ENCODE measurements around the gene TMEM100. TPM values are rescaled to one million over a fixed set of nuclear protein-coding genes. Genes with fewer than 3 reads are reported as not detected.

The TMEM100 gene
- total and polyA plus RNA-seq, 2 donors (not counting 3 experiments of a cell fraction or from before 2014, with no cell fraction given): not detected

DNA sequence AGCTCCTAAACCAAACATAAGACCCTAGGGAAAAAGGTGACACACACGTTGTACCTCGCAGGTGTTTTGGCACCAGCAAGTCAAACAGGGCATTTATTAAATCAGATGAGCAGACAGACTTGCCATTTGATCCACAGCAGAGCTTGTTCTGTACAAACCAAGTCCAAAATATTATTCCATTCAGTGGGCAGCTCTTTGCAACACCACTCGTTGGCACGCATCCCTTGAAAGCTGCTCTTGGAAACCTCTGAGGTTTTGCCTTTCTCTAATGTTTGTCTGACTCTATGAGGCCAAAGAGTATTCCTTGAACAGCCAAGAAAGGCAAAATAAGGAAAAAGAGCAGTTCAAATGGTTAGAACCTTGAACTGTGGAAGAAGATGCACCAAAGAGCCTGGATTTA is 12.7 kb downstream of the TMEM100 start:
- Histone ChIP-seq H3K4me2 (ENCODE audit: insufficient read depth, low read length) (no peak overlapping the region), H3K4me1 (ENCODE audit: control insufficient read depth, extremely low read depth, insufficient read depth, low read length) (no peaks in the 10 kb centered on the region), H3K27me3 (ENCODE audit: control insufficient read depth in 2 of 2, insufficient read depth in 2 of 2, low read length in 2 of 2) (no peaks in the 10 kb centered on the region), H3K36me3 (ENCODE audit: control insufficient read depth in 2 of 2, extremely low read depth in 1 of 2, insufficient read depth in 2 of 2, low read length in 2 of 2) (no peaks in the 10 kb centered on the region), H3K4me3 (replicated peaks in 1 of 3; ENCODE audit: insufficient read depth in 1 of 3, low read depth in 1 of 3, low read length in 3 of 3) (no peak overlapping the region), H3K9me1 (replicated peaks; ENCODE audit: control insufficient read depth, extremely low read depth, insufficient read depth, low read length) (no peaks in the 10 kb centered on the region), H3K79me2 (ENCODE audit: control insufficient read depth, insufficient read depth, low read length) (no peaks in the 10 kb centered on the region), H4K20me1 (replicated peaks; ENCODE audit: control insufficient read depth, extremely low read depth, insufficient read depth, low read length) (no peaks in the 10 kb centered on the region), H3K9ac (replicated peaks; ENCODE audit: extremely low read depth, insufficient read depth, low read length) (no peak overlapping the region), H3K9me3 (replicated peaks; ENCODE audit: control insufficient read depth, insufficient read depth, low read length) (no peaks in the 10 kb centered on the region), H3K27ac (ENCODE audit: insufficient read depth, low read depth, low read length) (no peak overlapping the region), H2AFZ (ENCODE audit: low read depth, low read length) (no peak overlapping the region)
- FAIRE-seq: no peak
- CTCF ChIA-PET: interaction anchor here (0.7 to 1.0 kb wide), 2 partner anchors 8 to 60 kb away, joined by 3 to 4 read pairs; no protein-coding TSS in a partner anchor
- TF ChIP-seq MAX (IDR thresholded peaks at IDR 0.05; ENCODE audit: insufficient read depth, insufficient read length): no peak
- TF ChIP-seq POLR2AphosphoS5 (IDR thresholded peaks at IDR 0.05; ENCODE audit: insufficient read depth, low read depth, low read length): no peak
- no peak for TF ChIP-seq MYC (IDR thresholded peaks at IDR 0.05; ENCODE audit: low read depth, low read length)
- TF ChIP-seq FOS (IDR thresholded peaks at IDR 0.05; ENCODE audit: borderline replicate concordance, insufficient read depth, low read length): no peak
- TF ChIP-seq EZH2 (IDR thresholded peaks at IDR 0.05; ENCODE audit: borderline replicate concordance, low read depth, low read length, severe bottlenecking): no peak
- dilution Hi-C loops (cut with MboI; ENCODE audit: extremely low pct_ligation_motif_present, low sequenced_read_pairs): no loop called here
- no peak for DNase-seq (ENCODE audit: low read depth, low spot score)
- BruUV-seq (replicated peaks): no TSS peak
- POLR2A ChIA-PET: no interaction called here
- intact Hi-C loops (cut with micrococcal nuclease): no loop called here

DNA sequence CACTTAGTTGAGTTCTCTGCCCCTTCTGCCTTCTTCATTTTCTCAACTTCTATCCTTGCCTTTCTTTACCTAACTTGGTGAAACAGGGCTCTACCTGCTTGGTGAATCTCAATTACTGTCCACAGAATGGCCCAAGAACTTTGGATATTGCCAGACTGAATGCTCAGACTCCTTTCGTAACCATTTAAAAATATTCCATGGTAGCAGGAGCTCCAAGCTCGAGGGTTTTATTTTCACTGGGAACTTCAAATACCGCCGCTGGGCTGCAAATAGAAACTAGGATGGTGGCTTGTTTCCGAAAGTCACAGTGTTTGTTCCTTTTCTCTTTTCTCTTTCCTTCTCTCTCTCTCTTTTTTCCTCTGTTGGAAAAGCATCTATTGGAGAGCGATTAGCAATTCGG is 13.2 kb downstream of the TMEM100 start:
- Histone ChIP-seq H3K4me3 (replicated peaks in 1 of 3; ENCODE audit: insufficient read depth in 1 of 3, low read depth in 1 of 3, low read length in 3 of 3) (no peak overlapping the region), H3K9ac (replicated peaks; ENCODE audit: extremely low read depth, insufficient read depth, low read length) (no peak overlapping the region), H3K27me3 (ENCODE audit: control insufficient read depth in 2 of 2, insufficient read depth in 2 of 2, low read length in 2 of 2) (no peaks in the 10 kb centered on the region), H3K27ac (ENCODE audit: insufficient read depth, low read depth, low read length) (no peak overlapping the region), H3K4me2 (ENCODE audit: insufficient read depth, low read length) (no peak overlapping the region), H2AFZ (ENCODE audit: low read depth, low read length) (no peak overlapping the region), H3K9me1 (replicated peaks; ENCODE audit: control insufficient read depth, extremely low read depth, insufficient read depth, low read length) (no peaks in the 10 kb centered on the region), H3K9me3 (replicated peaks; ENCODE audit: control insufficient read depth, insufficient read depth, low read length) (no peaks in the 10 kb centered on the region), H3K79me2 (ENCODE audit: control insufficient read depth, insufficient read depth, low read length) (no peaks in the 10 kb centered on the region), H4K20me1 (replicated peaks; ENCODE audit: control insufficient read depth, extremely low read depth, insufficient read depth, low read length) (no peaks in the 10 kb centered on the region), H3K4me1 (ENCODE audit: control insufficient read depth, extremely low read depth, insufficient read depth, low read length) (no peaks in the 10 kb centered on the region), H3K36me3 (ENCODE audit: control insufficient read depth in 2 of 2, extremely low read depth in 1 of 2, insufficient read depth in 2 of 2, low read length in 2 of 2) (no peaks in the 10 kb centered on the region)
- POLR2A ChIA-PET: no interaction called here
- dilution Hi-C loops (cut with MboI; ENCODE audit: extremely low pct_ligation_motif_present, low sequenced_read_pairs): no loop called here
- CTCF ChIA-PET: interaction anchor here (0.7 to 1.0 kb wide), 2 partner anchors 9 to 61 kb away, joined by 3 to 4 read pairs; no protein-coding TSS in a partner anchor
- intact Hi-C loops (cut with micrococcal nuclease): no loop called here
- no TSS peak for BruUV-seq (replicated peaks)
- TF ChIP-seq FOS (IDR thresholded peaks at IDR 0.05; ENCODE audit: borderline replicate concordance, insufficient read depth, low read length): no peak
- TF ChIP-seq, protein P1, sequence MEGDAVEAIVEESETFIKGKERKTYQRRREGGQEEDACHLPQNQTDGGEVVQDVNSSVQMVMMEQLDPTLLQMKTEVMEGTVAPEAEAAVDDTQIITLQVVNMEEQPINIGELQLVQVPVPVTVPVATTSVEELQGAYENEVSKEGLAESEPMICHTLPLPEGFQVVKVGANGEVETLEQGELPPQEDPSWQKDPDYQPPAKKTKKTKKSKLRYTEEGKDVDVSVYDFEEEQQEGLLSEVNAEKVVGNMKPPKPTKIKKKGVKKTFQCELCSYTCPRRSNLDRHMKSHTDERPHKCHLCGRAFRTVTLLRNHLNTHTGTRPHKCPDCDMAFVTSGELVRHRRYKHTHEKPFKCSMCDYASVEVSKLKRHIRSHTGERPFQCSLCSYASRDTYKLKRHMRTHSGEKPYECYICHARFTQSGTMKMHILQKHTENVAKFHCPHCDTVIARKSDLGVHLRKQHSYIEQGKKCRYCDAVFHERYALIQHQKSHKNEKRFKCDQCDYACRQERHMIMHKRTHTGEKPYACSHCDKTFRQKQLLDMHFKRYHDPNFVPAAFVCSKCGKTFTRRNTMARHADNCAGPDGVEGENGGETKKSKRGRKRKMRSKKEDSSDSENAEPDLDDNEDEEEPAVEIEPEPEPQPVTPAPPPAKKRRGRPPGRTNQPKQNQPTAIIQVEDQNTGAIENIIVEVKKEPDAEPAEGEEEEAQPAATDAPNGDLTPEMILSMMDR (IDR thresholded peaks at IDR 0.05; ENCODE audit: extremely low read depth in 1 of 2, insufficient read depth in 1 of 2, low read depth in 1 of 2, low read length in 2 of 2): no peak
- FAIRE-seq (no peak), DNase-seq (ENCODE audit: low read depth, low spot score) (no peak)

Data from endothelial cell of umbilical vein (primary cell).